Measurements from ENCODE around the gene IKBKE. TPM values are rescaled to one million over a fixed set of nuclear protein-coding genes. Genes with fewer than 3 reads are reported as not detected.

IKBKE gene
- total RNA-seq, 1 experiment from 2014 or later: 5.1 TPM

- Histone ChIP-seq H3K4me2 (ENCODE audit: low read length) (no peak overlapping the region), H3K9me3 (ENCODE audit: control insufficient read depth in 1 of 2, insufficient read depth in 1 of 2, low read depth in 1 of 2, low read length in 2 of 2) (no peaks in the 10 kb centered on the region), H3K9ac (ENCODE audit: low read length) (no peak overlapping the region), H2AFZ (ENCODE audit: low read depth, low read length, poor library complexity, severe bottlenecking) (no peak overlapping the region), H3K9me2 (ENCODE audit: insufficient read depth) (no peaks in the 10 kb centered on the region), H3K79me2 (ENCODE audit: insufficient read depth, low read length) (no peaks in the 10 kb centered on the region), H3K4me3 (replicated peaks in 1 of 2; ENCODE audit: low read depth in 1 of 2, low read length in 2 of 2) (no peak overlapping the region), H4K20me1 (ENCODE audit: insufficient read depth) (no peaks in the 10 kb centered on the region), H3K4me1 (ENCODE audit: control insufficient read depth in 1 of 2, insufficient read depth in 2 of 2, low read length in 2 of 2) (peaks cover 0 to 4% of the 10 kb centered on the region in 2 experiments; a peak in 1 of 4 replicates), H3K36me3 (ENCODE audit: control insufficient read depth in 1 of 2, insufficient read depth in 2 of 2, low read length in 2 of 2) (no peaks in the 10 kb centered on the region; a peak in 1 of 4 replicates), H3K27ac (ENCODE audit: low read depth, low read length) (no peak overlapping the region), H3K27me3 (ENCODE audit: insufficient read depth, low read length) (no peaks in the 10 kb centered on the region)
- DNase-seq (ENCODE audit: low read depth, low spot score) (no peak), ATAC-seq (no peak)
- no TSS peak for BruUV-seq (replicated peaks)
- intact Hi-C loops (cut with micrococcal nuclease): no loop called here
- no peak for TF ChIP-seq JUND (IDR thresholded peaks at IDR 0.05)
- no peak for TF ChIP-seq ZFX (IDR thresholded peaks at IDR 0.05)
- no peak for TF ChIP-seq FOSL1 (IDR thresholded peaks at IDR 0.05; ENCODE audit: low read depth)
- no peak for TF ChIP-seq EZH2phosphoT487 (IDR thresholded peaks at IDR 0.05; ENCODE audit: borderline replicate concordance)
- TF ChIP-seq TCF7L2 (IDR thresholded peaks at IDR 0.05; ENCODE audit: borderline replicate concordance, extremely low read depth, insufficient read depth, insufficient read length): no peak
- no peak for TF ChIP-seq EZH2 (IDR thresholded peaks at IDR 0.05)
- TF ChIP-seq POLR2AphosphoS5 (IDR thresholded peaks at IDR 0.05; ENCODE audit: low read depth, low read length): no peak
- TF ChIP-seq EGR1 (IDR thresholded peaks at IDR 0.05; ENCODE audit: low read depth): no peak
- TF ChIP-seq ELF1 (IDR thresholded peaks at IDR 0.05; ENCODE audit: borderline replicate concordance, low read depth): no peak
- no peak for TF ChIP-seq ZNF274 (IDR thresholded peaks at IDR 0.05; ENCODE audit: low read depth, low read length)
- TF ChIP-seq REST (IDR thresholded peaks at IDR 0.05; ENCODE audit: low read depth): no peak
- TF ChIP-seq POLR2A (IDR thresholded peaks at IDR 0.05; ENCODE audit: borderline replicate concordance, extremely low read depth, insufficient read depth, insufficient read length): no peak
- TF ChIP-seq ATF3 (IDR thresholded peaks at IDR 0.05): no peak
- TF ChIP-seq RAD21 (IDR thresholded peaks at IDR 0.05; ENCODE audit: low read depth): no peak
- no peak for TF ChIP-seq SP1 (IDR thresholded peaks at IDR 0.05; ENCODE audit: low read depth)
- TF ChIP-seq CEBPB (IDR thresholded peaks at IDR 0.05; ENCODE audit: low read depth): no peak
- ChIA-PET CTCF (no interaction called here), RAD21 (ENCODE audit: low non-redundant PET in 1 of 2, low total read pairs in 2 of 2, uncharacterized antibody in 2 of 2, unreplicated experiment in 2 of 2) (no interaction called here), POLR2A (no interaction called here)
Observed at GRCh38 chr1:206463137-206463536, 7.1 kb upstream of the IKBKE start.
